Mammary epithelial cell (primary cell): ENCODE results near the gene TRIM45.

Source experiments
- EZH2 ChIP-seq: IDR thresholded peaks from 2 replicates; pipeline ENCODE4 v1.6.1; 2012; ENCODE audit warnings: low read length, inconsistent platforms, borderline replicate concordance
- TF ChIP-seq, protein P1 (sequence below), 2 donors: IDR thresholded peaks in 1 of 2; conservative IDR thresholded peaks in 1 of 2; 2 replicates each; pipeline ENCODE4 v1.5.1; 2011 to 2012; ENCODE audit warnings: inconsistent platforms in 2 of 2, low read length in 2 of 2, mild to moderate bottlenecking in 2 of 2, control low read depth in 1 of 2, low read depth in 1 of 2; ENCODE audit not compliant: insufficient read depth in 1 of 2; ENCODE audit errors: extremely low read depth in 1 of 2

- TF ChIP-seq, protein P1, sequence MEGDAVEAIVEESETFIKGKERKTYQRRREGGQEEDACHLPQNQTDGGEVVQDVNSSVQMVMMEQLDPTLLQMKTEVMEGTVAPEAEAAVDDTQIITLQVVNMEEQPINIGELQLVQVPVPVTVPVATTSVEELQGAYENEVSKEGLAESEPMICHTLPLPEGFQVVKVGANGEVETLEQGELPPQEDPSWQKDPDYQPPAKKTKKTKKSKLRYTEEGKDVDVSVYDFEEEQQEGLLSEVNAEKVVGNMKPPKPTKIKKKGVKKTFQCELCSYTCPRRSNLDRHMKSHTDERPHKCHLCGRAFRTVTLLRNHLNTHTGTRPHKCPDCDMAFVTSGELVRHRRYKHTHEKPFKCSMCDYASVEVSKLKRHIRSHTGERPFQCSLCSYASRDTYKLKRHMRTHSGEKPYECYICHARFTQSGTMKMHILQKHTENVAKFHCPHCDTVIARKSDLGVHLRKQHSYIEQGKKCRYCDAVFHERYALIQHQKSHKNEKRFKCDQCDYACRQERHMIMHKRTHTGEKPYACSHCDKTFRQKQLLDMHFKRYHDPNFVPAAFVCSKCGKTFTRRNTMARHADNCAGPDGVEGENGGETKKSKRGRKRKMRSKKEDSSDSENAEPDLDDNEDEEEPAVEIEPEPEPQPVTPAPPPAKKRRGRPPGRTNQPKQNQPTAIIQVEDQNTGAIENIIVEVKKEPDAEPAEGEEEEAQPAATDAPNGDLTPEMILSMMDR (conservative IDR thresholded peaks at IDR 0.05 in 1 of 2, IDR thresholded peaks at IDR 0.05 in 1 of 2; ENCODE audit: extremely low read depth in 1 of 2, insufficient read depth in 1 of 2, low read depth in 1 of 2, low read length in 2 of 2): no peak
- TF ChIP-seq EZH2: no peak
Observed at GRCh38 chr1:117146072-117146471, 24.5 kb upstream of the TRIM45 start.
